Stimulated activated naive CD4-positive, alpha-beta T cell (primary cell): ENCODE results near the gene CCDC51.

Experiments used
- DNase-seq, 6 experiments: peaks; one replicate each; lab custom pipeline; 2025; lab: John Stamatoyannopoulos, UW

The CCDC51 gene

GRCh38 chr3:48433472-48434118 lies 6.3 kb downstream of the CCDC51 start:
- DNase-seq, result no peak

- DNase-seq, result no peak
Measured at GRCh38 chr3:48432411-48433371, 7.2 kb downstream of the CCDC51 start.

GRCh38 chr3:48431224-48432029 lies 8.5 kb downstream of the CCDC51 start:
- no peak for DNase-seq

GRCh38 chr3:48430708-48431101 lies 9.2 kb downstream of the CCDC51 start:
- no peak for DNase-seq

GRCh38 chr3:48429960-48430707 lies 9.8 kb downstream of the CCDC51 start, which contains the start of gene PLXNB1:
Gene PLXNB1, minus strand, starts transcription at chr3:48430086. Its CDS starts 5,475 bp downstream, at chr3:48424611.
- DNase-seq, result peak in 3 of 6 experiments; percentile 22 to 43 (median 27)

GRCh38 chr3:48429317-48429959 lies 10.5 kb downstream of the CCDC51 start:
- DNase-seq, result peak; percentile 32 to 67 (median 64)

- DNase-seq, result no peak
Measured at GRCh38 chr3:48428572-48429316, 11.2 kb downstream of the CCDC51 start.

- DNase-seq, result no peak
Measured at GRCh38 chr3:48428088-48428571, 11.8 kb downstream of the CCDC51 start.

- no peak for DNase-seq
Measured at GRCh38 chr3:48427630-48427962, 12.3 kb downstream of the CCDC51 start.

GRCh38 chr3:48426944-48427629 lies 12.8 kb downstream of the CCDC51 start:
- no peak for DNase-seq

- no peak for DNase-seq
Measured at GRCh38 chr3:48426401-48426909, 13.5 kb downstream of the CCDC51 start.

- DNase-seq, result no peak
Measured at GRCh38 chr3:48425281-48425812, 14.6 kb downstream of the CCDC51 start.

- DNase-seq, result no peak
Measured at GRCh38 chr3:48423883-48424695, 15.8 kb downstream of the CCDC51 start.

- DNase-seq, result no peak
Measured at GRCh38 chr3:48423241-48423882, 16.6 kb downstream of the CCDC51 start.

- no peak for DNase-seq
Measured at GRCh38 chr3:48422681-48423080, 17.2 kb downstream of the CCDC51 start.

GRCh38 chr3:48422272-48422671 lies 17.6 kb downstream of the CCDC51 start:
- no peak for DNase-seq

GRCh38 chr3:48420561-48420960 lies 19.4 kb downstream of the CCDC51 start:
- no peak for DNase-seq

GRCh38 chr3:48419597-48419996 lies 20.3 kb downstream of the CCDC51 start:
- no peak for DNase-seq
